H1 (cell line): ENCODE measurements around the gene SLC15A3. TPM values are rescaled to one million over a fixed set of nuclear protein-coding genes. Genes with fewer than 3 reads are reported as not detected.
A peak's percentile ranks its signal among the peaks of the same experiment; 100 is the strongest.

Source experiments
- ATF2 ChIP-seq: IDR thresholded peaks from 2 replicates; pipeline ENCODE4 v1.6.1; 2012; ENCODE audit warnings: low read length, inconsistent platforms
- BACH1 ChIP-seq: IDR thresholded peaks from 2 replicates; pipeline ENCODE4 v1.6.1; 2012; ENCODE audit warnings: low read length, improper control_type of control experiment
- BCL11A ChIP-seq, 2 experiments: IDR thresholded peaks; one replicate each; pipeline ENCODE4 v1.6.1; 2011; ENCODE audit warnings: low read depth in 2 of 2, low read length in 2 of 2, mild to moderate bottlenecking in 2 of 2
- BRCA1 ChIP-seq: IDR thresholded peaks from 2 replicates; pipeline ENCODE4 v1.6.1; 2012; ENCODE audit warnings: low read depth, low read length, improper control_type of control experiment
- CBX5 ChIP-seq: fragments of 300-800, 300-1000 bp; sonication (generic); IDR thresholded peaks from 2 replicates; pipeline ENCODE4 v1.7.1; 2016; ENCODE audit warnings: antibody characterized with exemption, low read length, low read depth
- CHD2 ChIP-seq: IDR thresholded peaks from 2 replicates; pipeline ENCODE4 v1.6.1; 2012; ENCODE audit warnings: low read length, improper control_type of control experiment
- CREB1 ChIP-seq: IDR thresholded peaks from 2 replicates; pipeline ENCODE4 v1.6.1; 2012; ENCODE audit warnings: inconsistent platforms
- CTCF ChIP-seq, 3 experiments: IDR thresholded peaks; 1 replicate in 2 of 3; 2 replicates in 1 of 3; pipeline versions ENCODE4 v1.5.1 to v1.6.1; 2011; ENCODE audit warnings: low read length in 3 of 3, mild to moderate bottlenecking in 3 of 3, inconsistent platforms in 2 of 3, low read depth in 1 of 3, moderate library complexity in 1 of 3; ENCODE audit not compliant: insufficient read depth in 1 of 3; ENCODE audit errors: control extremely low read depth in 1 of 3
- EP300 ChIP-seq, 2 experiments: IDR thresholded peaks; 1 replicate in 1 of 2; 2 replicates in 1 of 2; pipeline ENCODE4 v1.6.1; 2011 to 2012; ENCODE audit warnings: low read depth in 2 of 2, low read length in 2 of 2, mild to moderate bottlenecking in 2 of 2, borderline replicate concordance in 1 of 2, inconsistent platforms in 1 of 2, moderate library complexity in 1 of 2
- FOSL1 ChIP-seq: IDR thresholded peaks from 2 replicates; pipeline ENCODE4 v1.6.1; 2011; ENCODE audit warnings: mild to moderate bottlenecking, low read depth, low read length, moderate library complexity; ENCODE audit not compliant: insufficient read depth
- GABPA ChIP-seq: IDR thresholded peaks from 2 replicates; pipeline ENCODE4 v1.6.1; 2011; ENCODE audit warnings: mild to moderate bottlenecking, low read length, moderate library complexity, borderline replicate concordance; ENCODE audit not compliant: insufficient read depth
- JUND ChIP-seq: IDR thresholded peaks from 2 replicates; pipeline ENCODE4 v1.6.1; 2011; ENCODE audit warnings: mild to moderate bottlenecking, improper control_type of control experiment, low read length
- KDM1A ChIP-seq: fragments of 200-600, 300-600 bp; sonication (generic); IDR thresholded peaks from 2 replicates; pipeline ENCODE4 v1.7.1; 2016; ENCODE audit warnings: mild to moderate bottlenecking, low read length, borderline replicate concordance
- KDM5A ChIP-seq: fragments of 200-600 bp; IDR thresholded peaks from 2 replicates; pipeline ENCODE4 v1.7.1; 2012; ENCODE audit warnings: mild to moderate bottlenecking, low read length, inconsistent platforms, mixed read lengths
- MAFK ChIP-seq: IDR thresholded peaks from 2 replicates; pipeline ENCODE4 v1.6.1; 2012; ENCODE audit warnings: low read depth, mild to moderate bottlenecking, improper control_type of control experiment, low read length
- PHF8 ChIP-seq: fragments of 200-600 bp; sonication (generic); conservative IDR thresholded peaks from 2 replicates; pipeline ENCODE4 v1.7.1; 2012; ENCODE audit warnings: low read depth, mild to moderate bottlenecking, inconsistent platforms, low read length, moderate library complexity
- POU5F1 ChIP-seq: IDR thresholded peaks from 2 replicates; pipeline ENCODE4 v1.6.1; 2011; ENCODE audit warnings: low read depth, mild to moderate bottlenecking, low read length, moderate library complexity
- SP1 ChIP-seq: IDR thresholded peaks from 2 replicates; pipeline ENCODE4 v1.6.1; 2011; ENCODE audit warnings: low read depth, low read length
- SRF ChIP-seq: IDR thresholded peaks from 2 replicates; pipeline ENCODE4 v1.6.1; 2011; ENCODE audit warnings: mild to moderate bottlenecking, low read depth, low read length, moderate library complexity
- ZNF274 ChIP-seq: IDR thresholded peaks from 2 replicates; pipeline ENCODE4 v1.7.0; 2012; ENCODE audit warnings: low read length, borderline replicate concordance; ENCODE audit errors: extremely low read depth
- polyA plus RNA-seq, 7 experiments: library from polyadenylated mRNA; depleted of rRNA in 3 of 7; stranded (reverse) in 5 of 7; unstranded in 2 of 7; fragments of >200 nt in 5 of 7; fragments of 200-250 nt in 2 of 7; gene quantifications; 1 replicate in 5 of 7; 2 replicates in 1 of 7; 4 replicates in 1 of 7; pipeline versions ENCODE4 v1.2.1 to v1.2.3, GENCODE V29; 2011 to 2013; ENCODE audit warnings: missing spikeins in 2 of 7, mixed read lengths in 2 of 7
- total RNA-seq: library from RNA; stranded (reverse); fragmentation: NEBNext Ultra II Directional; extraction: Animal tissue kit (Norgen Biotek cat#: 25700); gene quantifications from 2 replicates; pipeline ENCODE4 v1.2.1, GENCODE V29; 2021

The SLC15A3 gene
- total and polyA plus RNA-seq, 2 of the 8 experiments (the other 6 are each of a cell fraction or from before 2014, with no cell fraction given) = 25.8 to 31.0 TPM

- no peak for TF ChIP-seq CTCF (IDR thresholded peaks at IDR 0.05; ENCODE audit: control extremely low read depth in 1 of 3, insufficient read depth in 1 of 3, low read depth in 1 of 3, low read length in 3 of 3)
- no peak for TF ChIP-seq MAFK
- peak; percentile 28; the same call in 1 of the 2 replicates for TF ChIP-seq ATF2
- TF ChIP-seq JUND = no peak
- 0 out of 2 replicates have a peak, but pooled peaks have one; percentile 45 for TF ChIP-seq CHD2
- TF ChIP-seq KDM5A = no peak
- TF ChIP-seq SP1 = no peak
- no peak for TF ChIP-seq SRF
- TF ChIP-seq CREB1 = peak; percentile 57; the same call in 1 of the 2 replicates
- TF ChIP-seq FOSL1 = no peak
- no peak for TF ChIP-seq BRCA1
- TF ChIP-seq KDM1A = no peak
- no peak for TF ChIP-seq ZNF274
- TF ChIP-seq POU5F1 = no peak
- TF ChIP-seq CBX5 = no peak
- TF ChIP-seq EP300 (IDR thresholded peaks at IDR 0.05; ENCODE audit: borderline replicate concordance in 1 of 2, low read depth in 2 of 2, low read length in 2 of 2) = no peak
- TF ChIP-seq BCL11A (IDR thresholded peaks at IDR 0.05; ENCODE audit: low read depth in 2 of 2, low read length in 2 of 2) = no peak
- peak; percentile 75 for TF ChIP-seq PHF8
- TF ChIP-seq BACH1 = no peak
- TF ChIP-seq GABPA = no peak
These were observed 38.0 kb downstream of the SLC15A3 start, which contains the start of gene TMEM109 (continued) for GRCh38 chr11:60913793-60914632.
